Urinary bladder (tissue), 4 donors: ENCODE data around the gene ADGRV1. TPM values are rescaled to one million over a fixed set of nuclear protein-coding genes. Genes with fewer than 3 reads are reported as not detected.
"Not testable (repeated sequence)": the region's sequence is repeated elsewhere in the genome, so short reads cannot be mapped to it uniquely, and the experiment has no call there.

Experiments
- DNase-seq: peaks from one replicate; pipeline ENCODE4 v3.0.0-alpha.2; 2015; ENCODE audit errors: extremely low spot score
- H3K27ac ChIP-seq: one replicate; pipeline ENCODE4 v1.5.1; 2013; ENCODE audit warnings: low read depth, mild to moderate bottlenecking, moderate library complexity
- H3K36me3 ChIP-seq: one replicate; pipeline ENCODE4 v1.6.1; 2013; ENCODE audit warnings: mild to moderate bottlenecking, moderate library complexity; ENCODE audit not compliant: insufficient read depth
- H3K4me1 ChIP-seq: one replicate; pipeline ENCODE4 v1.6.1; 2013; ENCODE audit warnings: mild to moderate bottlenecking, moderate library complexity; ENCODE audit not compliant: insufficient read depth
- H3K4me3 ChIP-seq: one replicate; pipeline ENCODE4 v1.5.1; 2013; ENCODE audit warnings: low read depth, low read length
- WGBS: extraction: QIAGEN DNeasy Blood & Tissue Kit; methylation state at CpG from one replicate; pipeline ENCODE4 v1.1.7; 2013; 5-methylcytosine and 5-hydroxymethylcytosine counted together
- polyA plus RNA-seq: library from polyadenylated mRNA; stranded (reverse); fragments of 200-250 nt; gene quantifications from one replicate; pipeline ENCODE4 v1.2.3, GENCODE V29; 2013
- total RNA-seq: library from RNA; depleted of rRNA; stranded (reverse); fragments of >200 nt; gene quantifications from one replicate; pipeline ENCODE4 v1.2.3, GENCODE V29; 2014
- donor health status: healthy with polysubstance abuse.
- donor health status: healthy.

The ADGRV1 gene
- total and polyA plus RNA-seq, 2 donors, result 4.0 to 6.6 TPM

DNA sequence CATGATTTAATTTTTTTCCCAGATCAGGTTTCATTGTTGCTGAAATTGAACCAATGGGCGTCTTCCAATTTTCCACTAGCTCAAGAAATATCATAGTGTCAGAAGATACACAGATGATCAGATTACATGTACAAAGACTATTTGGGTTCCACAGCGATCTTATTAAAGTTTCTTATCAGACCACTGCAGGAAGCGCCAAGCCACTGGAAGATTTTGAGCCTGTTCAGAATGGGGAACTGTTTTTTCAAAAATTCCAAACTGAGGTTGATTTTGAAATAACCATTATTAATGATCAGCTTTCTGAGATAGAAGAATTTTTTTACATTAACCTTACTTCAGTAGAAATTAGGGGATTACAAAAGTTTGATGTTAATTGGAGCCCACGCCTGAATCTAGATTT lies 251.6 kb downstream of the ADGRV1 start:
- H3K36me3 ChIP-seq, result no peaks in the 10 kb centered on the region
- H3K4me1 ChIP-seq, result no peaks in the 10 kb centered on the region
- WGBS, result 62% methylated on average over 4 of the region's 4 CpGs

GRCh38 chr5:90813392-90813791 lies 254.8 kb downstream of the ADGRV1 start:
- 94% methylated on average over 4 of the region's 4 CpGs for WGBS
- DNase-seq, result no peak
- H3K27ac ChIP-seq, result no peak overlapping the region

More for the DNA sequence above, 251.6 kb downstream of the ADGRV1 start:
- Histone ChIP-seq H3K4me3 (no peak overlapping the region), H3K27ac (no peak overlapping the region)
- no peak for DNase-seq

GRCh38 chr5:90822062-90822461 lies 263.5 kb downstream of the ADGRV1 start:
- H3K36me3 ChIP-seq, DNase-seq, H3K27ac ChIP-seq, H3K4me3 ChIP-seq, H3K4me1 ChIP-seq: not testable (repeated sequence)
- 93% methylated on average over 26 of the region's 26 CpGs for WGBS

More at GRCh38 chr5:90813392-90813791, 254.8 kb downstream of the ADGRV1 start:
- no peaks in the 10 kb centered on the region for H3K36me3 ChIP-seq
- no peaks in the 10 kb centered on the region for H3K4me1 ChIP-seq
- H3K4me3 ChIP-seq, result no peak overlapping the region

GRCh38 chr5:90824436-90824835 lies 265.8 kb downstream of the ADGRV1 start:
- no peak overlapping the region for H3K27ac ChIP-seq
- DNase-seq, result no peak
- H3K36me3 ChIP-seq, result no peaks in the 10 kb centered on the region
- 83% methylated on average over 3 of the region's 3 CpGs for WGBS
- H3K4me3 ChIP-seq, result no peak overlapping the region
- H3K4me1 ChIP-seq, result no peaks in the 10 kb centered on the region

DNA sequence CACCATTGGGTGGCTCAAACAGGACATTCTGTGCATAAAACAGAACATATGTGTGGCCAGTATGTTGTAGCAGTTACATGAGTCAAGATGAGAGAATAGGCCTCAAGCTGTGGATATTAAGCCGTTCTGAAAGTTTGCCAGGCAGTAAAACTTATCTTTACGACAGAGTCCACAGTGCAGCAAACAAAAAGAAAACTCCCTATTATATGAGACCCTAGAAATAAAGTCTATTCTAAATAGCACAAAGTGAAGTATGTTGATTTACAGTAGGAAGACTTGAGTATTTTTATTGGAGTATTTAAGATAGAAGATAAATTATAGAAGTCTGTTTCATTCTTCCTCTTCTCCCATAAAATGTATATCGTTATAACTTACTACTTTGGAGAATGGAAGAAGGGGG lies 271.5 kb downstream of the ADGRV1 start:
- no peak overlapping the region for H3K27ac ChIP-seq
- DNase-seq, result peak; percentile 76
- H3K36me3 ChIP-seq, result no peaks in the 10 kb centered on the region
- H3K4me3 ChIP-seq, result no peak overlapping the region
- H3K4me1 ChIP-seq, result no peaks in the 10 kb centered on the region
- WGBS, result 17% methylated on average over 3 of the region's 3 CpGs

DNA sequence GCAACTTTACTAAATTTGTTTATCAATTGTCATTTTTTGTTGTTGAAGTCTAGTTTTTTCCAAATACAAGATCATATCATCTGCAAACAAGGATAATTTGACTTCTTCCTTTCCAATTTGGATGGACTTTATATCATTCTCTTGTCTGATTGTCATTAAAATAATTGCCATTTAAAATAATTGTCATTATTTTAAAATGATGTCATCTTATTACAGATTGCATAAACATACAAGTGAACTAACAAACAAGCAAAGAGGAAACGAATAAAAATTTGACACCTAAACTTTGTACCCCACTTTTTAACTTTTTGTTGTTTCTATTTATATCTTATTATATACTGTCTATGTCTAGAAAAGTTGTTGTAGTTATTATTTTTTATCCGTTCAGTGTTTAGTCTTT lies 275.2 kb downstream of the ADGRV1 start:
- no peak for DNase-seq
- no peak overlapping the region for H3K4me3 ChIP-seq
- no peak overlapping the region for H3K27ac ChIP-seq
- 89% methylated on average over 2 of the region's 2 CpGs for whole genome bisulfite sequencing
- no peaks in the 10 kb centered on the region for H3K4me1 ChIP-seq
- H3K36me3 ChIP-seq, result no peaks in the 10 kb centered on the region

GRCh38 chr5:90834711-90835110 lies 276.1 kb downstream of the ADGRV1 start:
- no peaks in the 10 kb centered on the region for H3K36me3 ChIP-seq
- no peak overlapping the region for H3K27ac ChIP-seq
- no peak overlapping the region for H3K4me3 ChIP-seq
- WGBS, result 80% methylated on average over 3 of the region's 3 CpGs
- no peak for DNase-seq
- H3K4me1 ChIP-seq, result no peaks in the 10 kb centered on the region

GRCh38 chr5:90843443-90843842 lies 284.8 kb downstream of the ADGRV1 start:
- no peak overlapping the region for H3K27ac ChIP-seq
- 74% methylated on average over 5 of the region's 5 CpGs for WGBS

DNA sequence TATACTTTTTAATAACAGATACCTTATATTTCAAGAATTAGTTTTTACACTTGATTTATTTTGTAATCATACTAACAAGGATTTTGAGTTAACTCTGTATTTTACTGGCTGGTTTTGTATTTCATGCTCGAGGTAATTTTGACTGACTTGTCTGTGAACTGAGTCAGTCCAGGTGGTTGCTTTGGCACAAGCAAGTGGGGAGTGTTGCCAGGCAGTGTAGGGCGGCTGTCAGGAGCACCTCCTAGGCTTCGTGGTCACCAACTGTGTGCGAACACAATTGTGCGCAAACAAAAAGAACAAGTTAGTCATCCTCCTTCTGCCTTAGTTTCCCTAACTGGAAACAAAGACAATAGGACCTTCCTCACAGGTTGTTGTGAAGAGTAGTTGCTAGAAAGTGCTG lies 286.3 kb downstream of the ADGRV1 start:
- 64% methylated on average over 5 of the region's 5 CpGs for WGBS
- H3K36me3 ChIP-seq, result no peaks in the 10 kb centered on the region
- no peak overlapping the region for H3K4me3 ChIP-seq
- no peak for DNase-seq
- no peaks in the 10 kb centered on the region for H3K4me1 ChIP-seq
- no peak overlapping the region for H3K27ac ChIP-seq

More at GRCh38 chr5:90843443-90843842, 284.8 kb downstream of the ADGRV1 start:
- Histone ChIP-seq H3K36me3 (no peaks in the 10 kb centered on the region), H3K4me1 (no peaks in the 10 kb centered on the region), H3K4me3 (no peak overlapping the region)
- no peak for DNase-seq

- Histone ChIP-seq H3K4me3 (no peak overlapping the region), H3K4me1 (no peaks in the 10 kb centered on the region), H3K27ac (no peak overlapping the region), H3K36me3 (no peaks in the 10 kb centered on the region)
- WGBS, result 75% methylated on average over 7 of the region's 7 CpGs
- DNase-seq, result no peak
Measured at GRCh38 chr5:90845723-90846554, 287.3 kb downstream of the ADGRV1 start.

DNA sequence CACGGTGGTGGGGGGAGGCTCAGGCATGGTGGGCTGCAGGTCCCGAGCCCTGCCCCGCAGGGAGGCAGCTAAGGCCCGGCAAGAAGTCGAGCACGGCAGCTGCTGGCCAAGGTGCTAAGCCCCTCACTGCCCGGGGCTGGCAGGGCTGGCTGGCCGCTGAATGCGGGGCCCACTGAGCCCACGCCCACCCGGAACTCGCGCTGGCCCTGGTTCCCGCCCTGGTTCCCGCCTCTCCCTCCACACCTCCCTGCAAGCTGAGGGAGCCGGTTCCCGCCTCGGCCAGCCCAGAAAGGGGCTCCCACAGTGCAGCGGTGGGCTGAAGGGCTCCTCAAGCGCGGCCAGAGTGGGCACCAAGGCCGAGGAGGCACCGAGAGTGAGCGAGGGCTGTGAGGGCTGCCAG lies 289.0 kb downstream of the ADGRV1 start:
- H3K27ac ChIP-seq, H3K4me3 ChIP-seq, H3K36me3 ChIP-seq, H3K4me1 ChIP-seq, DNase-seq: not testable (repeated sequence)
- 95% methylated on average over 24 of the region's 24 CpGs for WGBS

DNA sequence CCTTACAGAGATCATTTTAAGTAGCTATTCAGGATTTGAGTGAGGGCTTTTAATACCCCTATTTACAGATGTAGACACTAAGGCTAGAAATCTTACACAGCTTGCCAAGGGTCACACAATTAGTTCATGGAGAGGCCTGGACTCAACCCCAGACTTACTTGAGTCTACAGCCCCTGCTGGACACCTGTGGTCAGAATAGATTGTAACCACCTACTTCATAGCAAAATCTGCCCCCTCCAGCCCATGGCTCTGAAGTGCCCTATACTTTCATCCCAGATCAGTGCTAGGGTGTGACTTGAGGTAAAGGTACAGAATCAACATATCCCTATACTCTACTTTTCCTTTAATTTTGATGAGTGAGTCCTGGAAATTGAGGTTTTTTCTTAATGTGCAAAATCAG lies 291.3 kb downstream of the ADGRV1 start:
- H3K4me3 ChIP-seq, result no peak overlapping the region
- no peak overlapping the region for H3K27ac ChIP-seq
- H3K4me1 ChIP-seq, result no peaks in the 10 kb centered on the region
- H3K36me3 ChIP-seq, result no peaks in the 10 kb centered on the region
- no peak for DNase-seq

- no peaks in the 10 kb centered on the region for H3K4me1 ChIP-seq
- H3K27ac ChIP-seq, result no peak overlapping the region
- H3K36me3 ChIP-seq, result no peaks in the 10 kb centered on the region
- H3K4me3 ChIP-seq, result no peak overlapping the region
- DNase-seq, result no peak
Measured at GRCh38 chr5:90852531-90852930, 293.9 kb downstream of the ADGRV1 start.

GRCh38 chr5:90853750-90854149 lies 295.2 kb downstream of the ADGRV1 start:
- Histone ChIP-seq H3K36me3 (no peaks in the 10 kb centered on the region), H3K4me3 (no peak overlapping the region), H3K4me1 (no peaks in the 10 kb centered on the region), H3K27ac (no peak overlapping the region)
- no peak for DNase-seq
- 97% methylated on average over 2 of the region's 2 CpGs for WGBS
